H9 (cell line): ENCODE data around the gene MISP. TPM values are rescaled to one million over a fixed set of nuclear protein-coding genes. Genes with fewer than 3 reads are reported as not detected.

Experiments used
- DNase-seq: peaks from one replicate; pipeline ENCODE4 v3.0.0-alpha.2; 2017
- H2AFZ ChIP-seq: one replicate; pipeline ENCODE4 v1.6.1; 2013; ENCODE audit warnings: mild to moderate bottlenecking, low read length, control low read depth, moderate library complexity
- H2AK5ac ChIP-seq: 2 replicates; pipeline ENCODE4 v1.6.1; 2013; ENCODE audit warnings: low read length, control low read depth, mixed read lengths; ENCODE audit not compliant: insufficient read length
- H2BK120ac ChIP-seq: one replicate; pipeline ENCODE4 v1.6.1; 2013; ENCODE audit warnings: low read depth, mild to moderate bottlenecking, low read length, control low read depth, inconsistent platforms; ENCODE audit not compliant: poor library complexity, severe bottlenecking
- H2BK12ac ChIP-seq: 2 replicates; pipeline ENCODE4 v1.6.1; 2013; ENCODE audit warnings: low read length, control low read depth, mixed read lengths, low read depth; ENCODE audit not compliant: insufficient read length
- H2BK15ac ChIP-seq: 2 replicates; pipeline ENCODE4 v1.6.1; 2013; ENCODE audit warnings: low read depth, low read length, control low read depth
- H2BK20ac ChIP-seq: one replicate; pipeline ENCODE4 v1.6.1; 2013; ENCODE audit warnings: low read depth, mild to moderate bottlenecking, low read length, control low read depth, inconsistent platforms; ENCODE audit not compliant: poor library complexity, severe bottlenecking
- H2BK5ac ChIP-seq: 2 replicates; pipeline ENCODE4 v1.6.1; 2013; ENCODE audit warnings: low read length, control low read depth, mixed read lengths; ENCODE audit not compliant: insufficient read length
- H3K14ac ChIP-seq: 2 replicates; pipeline ENCODE4 v1.6.1; 2013; ENCODE audit warnings: low read length, control low read depth; ENCODE audit not compliant: insufficient read depth
- H3K18ac ChIP-seq: 2 replicates; pipeline ENCODE4 v1.6.1; 2013; ENCODE audit warnings: low read depth, mild to moderate bottlenecking, mixed read lengths, low read length, control low read depth; ENCODE audit not compliant: insufficient read length
- H3K23ac ChIP-seq: 2 replicates; pipeline ENCODE4 v1.6.1; 2013; ENCODE audit warnings: low read length, control low read depth, mixed read lengths, low read depth; ENCODE audit not compliant: insufficient read length
- H3K23me2 ChIP-seq: 2 replicates; pipeline ENCODE4 v1.6.1; 2013; ENCODE audit warnings: low read depth, mild to moderate bottlenecking, mixed read lengths, low read length, control low read depth; ENCODE audit not compliant: insufficient read length, poor library complexity, severe bottlenecking
- H3K27ac ChIP-seq: 2 replicates; pipeline ENCODE4 v1.5.1; 2013; ENCODE audit warnings: low read length, control low read depth, mixed read lengths, low read depth; ENCODE audit not compliant: insufficient read length
- H3K27me3 ChIP-seq: 2 replicates; pipeline ENCODE4 v1.6.1; 2013; ENCODE audit warnings: low read length, control low read depth, inconsistent platforms; ENCODE audit not compliant: insufficient read depth
- H3K4ac ChIP-seq: 2 replicates; pipeline ENCODE4 v1.6.1; 2013; ENCODE audit warnings: low read depth, mild to moderate bottlenecking, control low read depth, inconsistent platforms, low read length, moderate library complexity
- H3K4me1 ChIP-seq: 2 replicates; pipeline ENCODE4 v1.6.1; 2013; ENCODE audit warnings: low read length, control low read depth, inconsistent platforms; ENCODE audit not compliant: insufficient read depth
- H3K4me2 ChIP-seq: 2 replicates; pipeline ENCODE4 v1.6.1; 2013; ENCODE audit warnings: low read length, control low read depth, mixed read lengths; ENCODE audit not compliant: insufficient read length, insufficient read depth
- H3K56ac ChIP-seq: 2 replicates; pipeline ENCODE4 v1.6.1; 2013; ENCODE audit warnings: low read depth, mild to moderate bottlenecking, mixed read lengths, low read length, control low read depth; ENCODE audit not compliant: insufficient read length
- H3K79me1 ChIP-seq: 2 replicates; pipeline ENCODE4 v1.6.1; 2013; ENCODE audit warnings: low read depth, mild to moderate bottlenecking, moderate library complexity, low read length, control low read depth, inconsistent platforms; ENCODE audit not compliant: insufficient read depth, poor library complexity, severe bottlenecking
- H3K79me2 ChIP-seq: 2 replicates; pipeline ENCODE4 v1.6.1; 2013; ENCODE audit warnings: low read length, control low read depth, inconsistent platforms; ENCODE audit not compliant: insufficient read depth
- H3K9ac ChIP-seq: 2 replicates; pipeline ENCODE4 v1.6.1; 2013; ENCODE audit warnings: low read length, control low read depth, mixed read lengths; ENCODE audit not compliant: insufficient read length; ENCODE audit errors: extremely low read depth
- H3K9me3 ChIP-seq: one replicate; pipeline ENCODE4 v1.6.1; 2013; ENCODE audit warnings: low read depth, low read length, inconsistent platforms; ENCODE audit not compliant: control insufficient read depth
- H3T11ph ChIP-seq: one replicate; pipeline ENCODE4 v1.6.1; 2013; ENCODE audit warnings: mild to moderate bottlenecking, low read length, control low read depth, inconsistent platforms
- H4K20me1 ChIP-seq: one replicate; pipeline ENCODE4 v1.6.1; 2013; ENCODE audit not compliant: control insufficient read depth, insufficient read length, insufficient read depth
- H4K5ac ChIP-seq: 2 replicates; pipeline ENCODE4 v1.6.1; 2013; ENCODE audit warnings: low read depth, mild to moderate bottlenecking, mixed read lengths, low read length, control low read depth; ENCODE audit not compliant: insufficient read length
- H4K8ac ChIP-seq: replicated peaks from 2 replicates; pipeline ENCODE4 v1.6.1; 2013; ENCODE audit warnings: low read length, control low read depth, mixed read lengths, low read depth; ENCODE audit not compliant: insufficient read length
- H4K91ac ChIP-seq: 2 replicates; pipeline ENCODE4 v1.6.1; 2013; ENCODE audit warnings: low read depth, mild to moderate bottlenecking, moderate library complexity, mixed read lengths, low read length, control low read depth; ENCODE audit not compliant: insufficient read length
- H3K27ac Mint-ChIP-seq, 3 experiments: 2 replicates in 2 of 3; 3 replicates in 1 of 3; pipeline ENCODE4 v1.8.0; 2020 to 2021; ENCODE audit warnings: mixed read lengths in 3 of 3, mild to moderate bottlenecking in 1 of 3, moderate library complexity in 1 of 3
- H3K27me3 Mint-ChIP-seq: 2 replicates; pipeline ENCODE4 v1.8.0; 2021; ENCODE audit warnings: low read depth, mild to moderate bottlenecking, moderate library complexity, mixed read lengths
- H3K36me3 Mint-ChIP-seq, 3 experiments: 2 replicates in 2 of 3; 3 replicates in 1 of 3; pipeline ENCODE4 v1.8.0; 2020 to 2021; ENCODE audit warnings: low read depth in 3 of 3, mixed read lengths in 3 of 3; ENCODE audit not compliant: insufficient read depth in 1 of 3
- H3K4me1 Mint-ChIP-seq, 2 experiments: 2 replicates each; pipeline ENCODE4 v1.8.0; 2020; ENCODE audit warnings: mixed read lengths in 2 of 2
- H3K4me3 Mint-ChIP-seq, 2 experiments: 2 replicates in 1 of 2; 3 replicates in 1 of 2; pipeline ENCODE4 v1.8.0; 2020 to 2021; ENCODE audit warnings: mild to moderate bottlenecking in 2 of 2, mixed read lengths in 2 of 2, moderate library complexity in 1 of 2
- H3K9me3 Mint-ChIP-seq, 2 experiments: 2 replicates in 1 of 2; 3 replicates in 1 of 2; pipeline ENCODE4 v1.8.0; 2020; ENCODE audit warnings: mild to moderate bottlenecking in 2 of 2, mixed read lengths in 2 of 2, moderate library complexity in 1 of 2
- WGBS: extraction: QIAGEN DNeasy Blood & Tissue Kit; methylation state at CpG from one replicate; pipeline ENCODE4 v1.1.7; 2013; ENCODE audit warnings: missing lambda C conversion rate, low lambda C conversion rate, mixed read lengths; ENCODE audit not compliant: insufficient read length; ENCODE audit errors: extremely low coverage; 5-methylcytosine and 5-hydroxymethylcytosine counted together
- total RNA-seq: library from RNA; stranded (reverse); gene quantifications from 2 replicates; pipeline ENCODE4 v1.2.1, GENCODE V29; 2021
- TF ChIP-seq, protein P1 (sequence below): fragments of 200-600 bp; sonication (generic); conservative IDR thresholded peaks from 3 replicates; pipeline ENCODE4 v1.8.0; 2021; ENCODE audit warnings: antibody characterized with exemption, mild to moderate bottlenecking

The MISP gene
- total RNA-seq, 1 experiment from 2014 or later = 0.44 TPM

DNA sequence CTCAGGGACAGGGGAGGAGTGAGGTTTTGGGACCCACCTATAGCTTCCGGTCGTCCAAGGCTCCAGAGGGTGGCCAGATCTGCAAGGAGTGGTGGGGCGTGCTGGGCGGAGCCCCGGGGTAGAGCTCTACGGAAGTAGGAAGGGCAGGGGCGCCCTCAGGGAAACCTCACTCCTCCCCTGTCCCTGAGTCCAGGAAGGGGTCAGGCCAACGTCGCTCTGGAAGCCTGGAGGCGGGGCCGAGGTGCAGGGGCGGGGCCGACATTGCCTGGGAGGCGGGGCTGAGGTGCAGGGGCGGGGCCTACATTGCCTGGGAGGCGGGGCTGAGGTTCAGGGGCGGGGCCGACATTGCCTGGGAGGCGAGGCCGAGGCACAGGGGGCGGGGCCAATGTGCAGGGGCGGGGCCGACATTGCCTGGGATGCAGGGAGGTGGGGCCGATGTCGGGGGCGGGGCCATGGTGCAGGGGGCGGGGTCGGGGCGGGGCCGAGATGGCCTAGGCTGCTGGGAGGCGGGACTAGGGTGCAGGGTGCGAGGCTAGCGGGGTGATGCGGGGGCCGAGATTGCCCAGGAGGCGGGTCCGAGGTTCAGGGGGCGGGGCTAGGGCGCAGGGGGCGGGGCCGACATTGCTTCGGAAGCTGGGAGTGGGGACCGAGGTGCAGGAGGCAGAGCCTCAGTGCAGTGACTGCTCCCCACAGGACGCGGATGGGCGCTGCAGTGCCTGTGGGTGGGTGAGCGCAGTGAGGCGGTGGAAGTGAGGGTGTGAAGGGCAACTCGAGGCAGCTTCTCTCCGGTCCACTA, 47.1 kb upstream of the MISP start:
- Histone ChIP-seq H3K9me3 (no peaks in the 10 kb centered on the region), H2AFZ (no peak overlapping the region), H4K20me1 (no peaks in the 10 kb centered on the region), H3T11ph (no peak overlapping the region), H3K27me3 (no peaks in the 10 kb centered on the region), H3K79me1 (no peaks in the 10 kb centered on the region), H3K79me2 (no peaks in the 10 kb centered on the region), H3K4me2 (peak overlapping the region; percentile 35), H2BK20ac (no peak overlapping the region), H2BK12ac (no peak overlapping the region), H3K27ac (no peak overlapping the region), H3K56ac (no peak overlapping the region), H2BK15ac (no peak overlapping the region), H2BK120ac (no peak overlapping the region), H3K9ac (no peak overlapping the region), H3K23ac (no peak overlapping the region), H4K91ac (no peak overlapping the region), H3K4ac (no peak overlapping the region), H3K18ac (peak overlapping the region; percentile 28), H2AK5ac (no peak overlapping the region), H4K8ac (no peak overlapping the region), H3K4me1 (no peaks in the 10 kb centered on the region; the same call in 1 of the 2 replicates), H4K5ac (no peak overlapping the region), H2BK5ac (no peak overlapping the region), H3K23me2 (no peaks in the 10 kb centered on the region), H3K14ac (no peak overlapping the region)
- WGBS = no CpG with 5 or more reads among the region's 50 CpGs
- peaks cover 0 to 5% (median 3%) of the 10 kb centered on the region in 3 experiments; a peak in 3 of 7 replicates for H3K36me3 Mint-ChIP-seq
- TF ChIP-seq, protein P1, sequence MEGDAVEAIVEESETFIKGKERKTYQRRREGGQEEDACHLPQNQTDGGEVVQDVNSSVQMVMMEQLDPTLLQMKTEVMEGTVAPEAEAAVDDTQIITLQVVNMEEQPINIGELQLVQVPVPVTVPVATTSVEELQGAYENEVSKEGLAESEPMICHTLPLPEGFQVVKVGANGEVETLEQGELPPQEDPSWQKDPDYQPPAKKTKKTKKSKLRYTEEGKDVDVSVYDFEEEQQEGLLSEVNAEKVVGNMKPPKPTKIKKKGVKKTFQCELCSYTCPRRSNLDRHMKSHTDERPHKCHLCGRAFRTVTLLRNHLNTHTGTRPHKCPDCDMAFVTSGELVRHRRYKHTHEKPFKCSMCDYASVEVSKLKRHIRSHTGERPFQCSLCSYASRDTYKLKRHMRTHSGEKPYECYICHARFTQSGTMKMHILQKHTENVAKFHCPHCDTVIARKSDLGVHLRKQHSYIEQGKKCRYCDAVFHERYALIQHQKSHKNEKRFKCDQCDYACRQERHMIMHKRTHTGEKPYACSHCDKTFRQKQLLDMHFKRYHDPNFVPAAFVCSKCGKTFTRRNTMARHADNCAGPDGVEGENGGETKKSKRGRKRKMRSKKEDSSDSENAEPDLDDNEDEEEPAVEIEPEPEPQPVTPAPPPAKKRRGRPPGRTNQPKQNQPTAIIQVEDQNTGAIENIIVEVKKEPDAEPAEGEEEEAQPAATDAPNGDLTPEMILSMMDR = no peak
- H3K27me3 Mint-ChIP-seq = peaks cover 19% of the 10 kb centered on the region
- peak overlapping the region; percentile 66 to 73 for H3K4me3 Mint-ChIP-seq
- peaks cover 8 to 9% of the 10 kb centered on the region in 2 experiments for H3K9me3 Mint-ChIP-seq
- peaks cover 3 to 7% of the 10 kb centered on the region in 2 experiments; a peak in 3 of 4 replicates for H3K4me1 Mint-ChIP-seq
- peak overlapping the region; percentile 63 to 90 (median 80); a peak in 4 of 7 replicates for H3K27ac Mint-ChIP-seq
- DNase-seq = peak; percentile 97
